Neural progenitor cell (in vitro differentiated cells): ENCODE data around the gene WWOX.

ENCODE experiments used
- CTCF ChIP-seq: fragments of 200-600 bp; sonication (generic); IDR thresholded peaks from 2 replicates; pipeline ENCODE4 v1.5.1; 2017; ENCODE audit warnings: antibody characterized with exemption, mild to moderate bottlenecking
- EZH2 ChIP-seq: fragments of 200-600 bp; sonication (generic); IDR thresholded peaks from 2 replicates; pipeline ENCODE4 v1.6.1; 2017; ENCODE audit warnings: antibody characterized with exemption, mild to moderate bottlenecking, moderate library complexity

GRCh38 chr16:79130616-79131015, 1031.2 kb downstream of the WWOX start:
- TF ChIP-seq EZH2 (no peak), CTCF (no peak)
